ENCODE results near the gene CSTPP1.
"Not testable (repeated sequence)": the region's sequence is repeated elsewhere in the genome, so short reads cannot be mapped to it uniquely, and the experiment has no call there.

Gene CSTPP1

DNA sequence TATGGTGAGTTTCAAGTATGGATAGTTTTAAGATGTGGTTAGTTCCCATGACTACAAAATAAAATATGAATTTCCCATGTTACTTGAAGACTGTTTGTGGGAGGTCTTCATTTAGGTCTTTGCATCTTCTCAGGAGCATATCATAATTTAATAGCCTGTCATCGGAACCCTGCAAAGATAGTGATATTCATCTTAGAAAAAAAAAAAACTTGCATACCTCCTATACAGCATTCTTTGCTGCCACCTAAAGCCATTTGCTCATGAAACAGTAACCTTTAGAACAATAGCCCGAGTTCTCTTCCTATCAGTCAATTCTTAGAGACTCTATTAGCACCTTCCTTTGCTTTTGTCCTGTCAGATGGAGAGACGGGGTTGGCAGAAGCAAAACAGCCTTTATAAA lies 164.8 kb downstream of the CSTPP1 start:
- no peak for DNase-seq (ENCODE audit: low spot score)

DNA sequence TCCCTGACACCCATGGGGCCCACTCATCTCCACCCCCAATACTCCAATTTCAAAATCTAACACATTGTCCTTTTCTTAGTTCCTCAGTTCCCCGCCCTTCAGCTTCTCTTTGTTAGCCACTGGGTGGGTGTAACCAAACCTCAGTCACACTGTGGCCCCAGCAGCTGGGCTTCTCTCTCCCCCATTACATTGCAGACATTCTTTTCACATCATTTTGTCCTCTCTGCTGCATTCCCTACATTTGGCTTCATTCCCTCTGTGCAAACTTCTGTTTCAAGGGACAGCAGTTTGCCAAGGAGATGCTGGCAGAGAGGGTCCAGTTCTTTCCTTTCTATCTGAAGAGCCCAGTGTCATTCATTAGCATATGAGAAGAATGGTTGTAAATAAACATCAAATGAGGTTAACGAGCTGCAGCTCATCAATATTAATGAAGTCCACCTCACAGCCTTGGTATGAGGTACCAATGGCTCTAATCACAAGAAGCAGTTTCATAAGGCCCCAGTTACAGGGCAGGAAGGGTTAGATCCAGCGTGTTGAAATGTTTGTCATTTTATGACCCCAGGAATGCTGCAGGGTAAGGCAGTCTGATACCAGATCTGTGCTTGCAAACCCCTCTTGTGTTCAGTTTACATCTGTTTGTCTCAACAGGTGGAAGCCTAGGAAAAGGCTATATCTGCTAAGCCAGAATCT lies 167.8 kb downstream of the CSTPP1 start:
- DNase-seq (ENCODE audit: low spot score), result no peak

GRCh38 chr11:47105541-47105940 lies 169.0 kb downstream of the CSTPP1 start:
- DNase-seq (ENCODE audit: low spot score), result no peak

DNA sequence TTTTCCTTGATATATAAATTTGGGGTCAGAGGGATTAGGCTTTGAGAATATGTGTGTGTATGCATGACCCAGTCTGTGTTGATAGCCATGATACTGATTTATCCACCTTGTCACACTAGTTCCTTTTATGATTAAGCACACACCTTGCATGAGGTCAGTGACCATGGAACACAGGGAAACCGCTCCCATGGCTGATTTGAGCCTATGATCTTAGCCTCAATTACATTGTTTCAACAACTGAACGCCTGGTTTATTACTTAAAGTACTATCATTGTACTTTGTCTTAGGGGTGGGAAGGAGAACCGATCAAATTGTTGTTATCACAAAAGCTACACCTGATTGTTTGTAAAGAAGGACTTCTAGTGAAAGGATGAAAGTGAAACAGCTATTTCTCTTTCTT lies 169.4 kb downstream of the CSTPP1 start:
- DNase-seq (ENCODE audit: low spot score), result no peak

GRCh38 chr11:47106798-47107411 lies 170.3 kb downstream of the CSTPP1 start:
- DNase-seq (ENCODE audit: low spot score), result no peak

DNA sequence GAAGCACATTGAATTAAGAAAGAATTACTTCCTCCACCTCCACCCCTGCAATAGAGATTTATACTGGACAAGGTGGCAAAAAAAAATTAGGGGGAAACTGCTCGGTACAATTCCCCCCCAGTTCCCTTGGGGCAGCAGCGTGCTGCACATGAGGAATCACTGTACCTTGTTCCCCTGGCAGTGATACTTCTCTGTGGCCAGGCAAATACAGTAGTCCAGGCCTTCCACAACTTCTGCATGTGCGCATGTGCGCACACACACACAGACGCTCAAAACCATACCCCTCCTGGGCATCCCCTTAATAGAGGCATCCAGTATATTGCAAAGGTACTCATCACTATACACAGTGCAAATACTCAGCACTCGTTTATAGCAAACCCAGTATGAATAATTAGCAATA lies 171.2 kb downstream of the CSTPP1 start:
- no peak for DNase-seq (ENCODE audit: low spot score)

DNA sequence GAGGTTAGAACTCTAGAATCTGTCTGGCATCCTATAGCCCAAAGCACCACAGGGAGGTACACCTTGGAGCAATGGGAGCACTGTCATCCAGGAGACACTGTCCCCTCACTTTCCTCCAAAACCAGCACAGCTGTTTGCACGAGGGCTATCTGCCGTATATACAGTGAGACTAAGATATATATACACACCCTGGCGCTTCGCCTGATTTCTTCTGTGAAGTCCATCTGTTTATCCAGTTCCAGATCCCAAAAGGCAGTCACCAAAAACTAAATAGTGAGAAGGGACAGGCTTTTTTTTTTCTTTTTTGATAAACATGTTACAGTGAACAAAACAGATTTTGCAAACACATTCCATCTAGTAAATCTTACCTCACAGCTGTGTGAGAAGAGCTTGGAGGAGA lies 171.7 kb downstream of the CSTPP1 start:
- DNase-seq (ENCODE audit: low spot score), result no peak

DNA sequence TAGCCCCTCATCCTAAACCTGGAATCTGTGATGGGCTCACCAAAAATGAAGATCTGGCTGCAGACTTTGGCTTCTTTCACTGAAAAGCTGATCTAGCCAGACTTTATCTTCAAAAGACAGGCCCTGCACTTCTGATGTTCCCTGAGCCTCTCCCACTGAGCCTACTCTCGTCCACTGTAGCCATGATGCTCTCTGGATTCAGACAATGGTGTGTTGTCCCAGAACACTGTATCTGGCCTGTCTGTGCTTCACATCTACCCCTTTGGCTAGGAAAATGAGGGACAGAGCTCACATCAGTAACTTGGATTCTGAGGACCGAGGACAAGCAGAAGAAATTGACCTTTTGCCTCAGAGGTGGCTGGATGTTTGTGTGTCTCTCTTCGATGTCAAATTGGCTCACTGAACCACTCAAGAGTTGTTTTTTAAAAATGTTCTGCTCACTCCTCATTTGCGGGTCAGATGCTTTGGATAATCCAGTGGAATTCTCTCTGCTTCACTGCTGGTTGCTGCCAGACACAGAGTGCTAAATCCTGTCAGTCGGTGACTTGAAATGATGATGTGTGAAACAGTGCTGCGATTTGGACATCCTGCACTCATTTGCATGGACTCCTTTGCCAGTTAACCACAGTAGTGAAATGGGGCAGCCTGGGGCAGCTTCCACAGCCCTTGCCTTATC lies 172.6 kb downstream of the CSTPP1 start:
- DNase-seq (ENCODE audit: low spot score), result no peak

DNA sequence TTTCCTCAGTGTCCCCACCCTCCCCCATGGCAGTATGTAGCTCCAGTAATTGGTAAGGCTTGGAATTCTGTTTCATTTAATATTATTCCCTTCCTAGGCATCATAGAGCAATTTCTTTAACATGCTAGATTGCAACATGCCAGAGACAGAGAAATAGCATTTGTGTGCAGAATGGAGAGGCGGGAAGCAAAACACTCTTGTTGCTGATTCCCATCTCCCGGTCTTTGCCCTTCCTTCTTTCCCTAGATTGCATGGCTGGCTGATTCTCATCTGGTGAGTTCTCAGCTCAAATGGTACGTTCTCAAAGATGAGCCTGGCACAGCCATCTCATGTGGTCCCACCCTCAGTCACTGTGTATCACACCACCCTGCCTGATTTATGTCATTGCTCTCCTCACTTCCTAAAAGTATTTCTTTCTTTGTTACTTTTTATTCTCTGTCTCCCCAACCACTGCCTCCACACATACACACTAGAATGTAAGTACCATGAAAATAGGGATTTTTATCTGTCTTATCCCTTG lies 173.2 kb downstream of the CSTPP1 start:
- no peak for DNase-seq (ENCODE audit: low spot score)

GRCh38 chr11:47111318-47111804 lies 174.8 kb downstream of the CSTPP1 start:
- DNase-seq (ENCODE audit: low spot score), result no peak

DNA sequence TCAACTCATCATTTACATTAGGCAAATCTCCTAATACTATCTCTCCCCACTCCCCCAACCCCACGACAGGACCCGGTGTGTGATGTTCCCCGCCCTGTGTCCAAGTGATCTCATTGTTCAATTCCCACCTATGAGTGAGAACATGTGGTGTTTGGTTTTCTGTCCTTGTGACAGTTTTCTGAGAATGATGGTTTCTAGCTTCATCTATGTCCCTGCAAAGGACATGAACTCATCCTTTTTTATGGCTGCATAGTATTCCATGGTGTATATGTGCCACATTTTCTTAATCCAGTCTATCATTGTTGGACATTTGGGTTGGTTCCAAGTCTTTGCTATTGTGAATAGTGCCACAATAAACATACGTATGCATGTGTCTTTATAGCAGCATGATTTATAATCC lies 176.4 kb downstream of the CSTPP1 start:
- not testable (repeated sequence) for DNase-seq (ENCODE audit: low spot score)

GRCh38 chr11:47118958-47119688 lies 182.6 kb downstream of the CSTPP1 start:
- DNase-seq (ENCODE audit: low spot score), result peak; percentile 16

- DNase-seq (ENCODE audit: low spot score), result no peak
These were observed 184.5 kb downstream of the CSTPP1 start for GRCh38 chr11:47121056-47121455.

DNA sequence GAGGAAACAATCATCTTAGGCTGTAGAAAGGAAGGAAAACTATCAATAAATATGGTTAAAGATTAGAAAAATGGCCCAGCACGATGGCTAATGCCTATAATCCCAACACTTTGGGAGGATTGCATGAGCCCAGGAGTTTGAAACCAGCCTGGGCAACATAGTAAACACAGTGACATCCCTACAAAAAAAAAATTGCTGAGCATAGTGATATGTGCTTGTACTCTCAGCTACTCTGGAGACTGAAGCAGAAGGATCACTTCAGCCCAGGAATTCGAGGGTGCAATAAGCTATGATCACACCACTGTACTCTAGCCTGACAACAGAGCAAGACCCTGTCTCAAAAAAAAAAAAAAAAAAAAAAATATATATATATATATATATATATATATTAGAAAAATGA lies 185.2 kb downstream of the CSTPP1 start:
- DNase-seq (ENCODE audit: low spot score), result no peak

GRCh38 chr11:47123094-47123493 lies 186.5 kb downstream of the CSTPP1 start:
- DNase-seq (ENCODE audit: low spot score), result no peak

DNA sequence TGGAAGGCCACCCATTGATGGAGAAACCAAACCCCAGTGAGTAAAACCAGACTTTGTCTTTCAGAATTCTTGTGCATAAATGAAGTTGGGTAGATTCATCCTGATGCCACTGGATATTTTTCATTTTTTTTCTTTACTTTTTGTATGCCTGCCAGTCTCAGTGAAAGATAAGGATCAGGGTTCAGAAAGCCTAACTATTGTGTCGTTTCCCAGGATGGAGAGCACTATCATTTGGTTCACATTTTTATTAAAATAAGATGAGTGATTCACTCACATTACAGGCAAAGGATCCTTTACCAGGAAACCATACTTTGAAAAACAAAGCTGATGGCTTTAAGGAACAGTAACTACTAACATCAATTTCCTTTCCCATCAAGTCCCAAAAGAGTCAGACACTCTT lies 188.1 kb downstream of the CSTPP1 start:
- no peak for DNase-seq (ENCODE audit: low spot score)

DNA sequence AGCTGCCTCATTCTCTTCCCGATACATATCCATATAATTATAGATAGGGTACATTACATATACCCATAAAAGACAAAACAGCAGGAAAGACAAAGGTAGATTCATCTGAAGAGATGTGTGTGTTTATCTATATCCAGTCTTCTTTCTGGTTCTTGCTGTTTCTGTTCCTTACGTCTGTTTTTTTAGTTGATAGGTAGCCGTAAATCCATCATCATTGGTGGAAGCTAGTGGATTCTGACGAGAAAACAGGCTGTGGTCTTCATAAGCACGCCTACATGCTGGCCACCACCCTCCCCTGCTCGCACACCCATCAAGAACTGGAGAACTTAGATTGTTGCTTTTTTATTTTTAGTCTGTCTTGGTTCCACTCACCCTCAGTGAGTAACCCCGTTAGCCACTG lies 188.5 kb downstream of the CSTPP1 start:
- DNase-seq (ENCODE audit: low spot score), result no peak

DNA sequence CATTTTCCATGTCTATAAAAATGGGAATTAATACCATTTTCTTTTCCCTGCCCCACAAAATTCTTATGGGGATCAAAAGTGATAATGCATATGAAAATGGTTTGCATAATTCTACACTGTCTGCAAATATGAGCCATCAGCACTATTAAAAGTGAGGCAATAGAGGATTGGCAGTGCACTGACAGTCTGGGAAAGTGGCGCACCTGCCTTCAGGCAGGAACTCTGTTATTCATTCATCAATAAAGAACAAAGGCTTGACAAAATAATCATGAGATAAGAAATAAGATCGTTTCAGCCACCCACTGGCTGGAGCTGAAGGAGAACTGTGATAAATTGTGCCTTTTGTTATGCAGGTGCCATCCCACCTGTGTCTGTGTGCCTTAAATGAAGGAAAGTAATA lies 190.7 kb downstream of the CSTPP1 start:
- no peak for DNase-seq (ENCODE audit: low spot score)

DNA sequence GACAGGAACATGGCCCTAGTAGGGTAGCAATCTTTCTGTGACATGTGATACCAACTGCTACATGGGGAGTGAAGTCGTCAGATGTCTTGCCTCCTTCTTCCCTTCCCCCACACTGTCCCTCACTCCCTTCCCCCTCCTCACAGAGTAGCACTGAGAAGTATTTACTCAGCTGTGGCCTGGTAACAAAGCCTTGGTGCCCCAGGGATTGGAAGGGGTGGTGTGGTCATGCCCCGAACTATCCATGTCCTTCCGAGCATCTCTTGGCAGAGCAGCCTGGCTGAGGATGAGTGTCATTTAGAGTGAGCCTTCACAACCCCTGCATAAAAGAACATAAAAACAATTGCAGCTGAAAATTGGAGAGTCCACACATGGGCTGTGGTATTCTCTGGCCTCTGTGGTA lies 194.0 kb downstream of the CSTPP1 start:
- DNase-seq (ENCODE audit: low spot score), result no peak

DNA sequence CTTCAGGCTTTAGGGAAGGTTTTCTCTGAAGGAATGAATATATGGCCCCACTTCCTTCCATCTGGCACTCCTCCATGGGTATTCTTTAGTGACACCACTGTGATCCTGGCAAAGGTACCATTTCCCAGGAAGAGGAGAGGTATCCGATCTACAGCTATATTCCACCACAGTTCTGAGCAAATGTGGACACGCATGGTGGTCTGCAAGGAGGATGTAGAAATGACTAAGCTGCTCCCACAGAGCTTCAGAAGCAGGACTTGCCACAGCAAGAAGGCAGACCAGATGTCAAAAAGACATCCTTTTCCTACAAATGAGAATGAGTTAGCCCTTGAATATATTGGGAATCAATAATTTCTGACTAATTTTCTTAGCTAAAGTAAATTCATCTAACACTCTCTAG lies 194.6 kb downstream of the CSTPP1 start:
- DNase-seq (ENCODE audit: low spot score), result no peak

DNA sequence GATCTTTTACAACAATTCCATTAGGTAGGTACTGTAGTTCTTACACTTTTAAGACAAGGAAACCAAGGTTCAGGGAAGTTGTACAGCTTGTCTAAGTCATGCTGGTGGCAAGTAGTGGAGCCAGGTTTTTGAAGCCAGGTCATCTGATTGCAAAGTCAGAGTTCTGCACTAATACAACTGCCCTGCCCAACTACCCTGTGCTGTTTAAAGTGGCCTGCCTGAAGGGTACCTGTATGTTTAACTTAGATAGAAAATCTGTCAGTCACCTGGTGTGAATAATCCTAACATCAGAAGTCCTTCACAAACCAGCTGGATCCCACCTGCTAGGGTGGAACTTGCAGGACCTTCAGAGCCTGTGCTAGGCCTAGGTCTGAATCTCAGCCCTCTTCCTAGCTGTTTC lies 195.9 kb downstream of the CSTPP1 start:
- DNase-seq (ENCODE audit: low spot score), result no peak

DNA sequence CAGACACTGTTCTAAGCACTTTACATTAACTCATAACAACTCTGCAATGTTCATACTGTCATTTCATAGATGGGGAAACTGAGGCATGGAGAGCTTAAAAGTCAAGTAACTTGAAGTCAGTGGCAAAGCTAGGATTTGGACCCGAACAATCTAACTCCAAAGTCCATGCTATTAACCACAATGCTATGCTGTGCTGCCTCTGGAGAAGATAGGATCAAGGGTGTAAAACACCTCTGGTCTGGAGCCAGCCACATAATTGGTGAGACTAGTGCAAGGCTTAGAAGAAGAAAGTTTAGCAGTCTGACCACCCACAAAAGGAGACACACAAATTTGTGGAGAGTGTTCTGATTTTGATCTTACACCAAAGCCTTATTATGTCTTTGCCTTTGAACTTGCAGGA lies 196.4 kb downstream of the CSTPP1 start:
- no peak for DNase-seq (ENCODE audit: low spot score)

DNA sequence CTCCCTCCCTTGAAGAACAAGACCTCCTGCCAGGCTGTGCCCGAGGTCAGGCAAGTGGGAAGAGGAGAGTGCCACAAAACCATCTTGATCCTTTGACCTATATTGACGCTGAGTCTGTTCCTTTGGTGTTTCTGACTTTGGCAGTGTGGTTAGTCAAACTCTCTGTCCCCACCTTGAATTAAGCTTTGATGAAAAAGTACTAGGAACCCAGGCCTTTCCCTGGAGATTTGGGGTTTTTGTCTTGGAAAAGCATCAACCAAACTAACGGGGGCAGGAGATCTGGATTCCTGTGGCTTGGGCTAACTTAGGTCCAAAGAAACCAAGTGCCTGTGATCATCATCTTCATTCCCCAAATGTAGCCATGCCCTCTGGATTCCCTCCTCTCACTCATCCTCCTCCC lies 199.8 kb downstream of the CSTPP1 start:
- DNase-seq (ENCODE audit: low spot score), result no peak
